GM18511 (cell line): ENCODE data around the gene SIGLEC15.
A peak's percentile ranks its signal among the peaks of the same experiment; 100 is the strongest.
"Not testable (repeated sequence)": the region's sequence is repeated elsewhere in the genome, so short reads cannot be mapped to it uniquely, and the experiment has no call there.

ENCODE experiments used
- ATAC-seq: cut with Tn5 transposase; IDR thresholded peaks from one replicate; pipeline ENCODE4 v1.9.1; 2021; ENCODE audit warnings: mild to moderate bottlenecking, moderate library complexity; ENCODE audit not compliant: unreplicated experiment

SIGLEC15 gene

GRCh38 chr18:45843019-45843418 is 17.5 kb downstream of the SIGLEC15 start:
- no peak for ATAC-seq

DNA sequence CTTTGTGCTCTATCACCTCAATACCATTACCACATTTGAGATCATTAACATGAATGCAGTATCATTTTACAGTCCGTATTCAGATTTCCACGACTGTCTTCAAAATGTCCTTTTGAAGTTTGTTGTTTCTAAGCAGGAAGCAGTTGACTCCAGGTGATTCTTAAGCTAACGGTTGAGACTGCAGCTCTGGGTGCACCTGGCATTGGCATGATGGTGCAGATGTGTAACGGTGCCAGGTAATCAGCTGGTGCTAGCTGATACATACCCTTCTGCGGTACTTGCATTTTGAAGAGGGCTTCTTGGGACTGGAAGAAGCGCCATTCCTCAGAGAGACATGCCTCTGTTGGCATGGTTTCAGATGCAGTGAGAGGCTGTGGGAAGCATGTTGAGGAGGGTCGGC is 19.5 kb downstream of the SIGLEC15 start:
- no peak for ATAC-seq

GRCh38 chr18:45845410-45845809 is 19.9 kb downstream of the SIGLEC15 start:
- no peak for ATAC-seq

- ATAC-seq, result no peak
These were observed 21.6 kb downstream of the SIGLEC15 start for GRCh38 chr18:45847119-45847518.

- ATAC-seq, result not testable (repeated sequence)
These were observed 23.2 kb downstream of the SIGLEC15 start for GRCh38 chr18:45848643-45849042.

DNA sequence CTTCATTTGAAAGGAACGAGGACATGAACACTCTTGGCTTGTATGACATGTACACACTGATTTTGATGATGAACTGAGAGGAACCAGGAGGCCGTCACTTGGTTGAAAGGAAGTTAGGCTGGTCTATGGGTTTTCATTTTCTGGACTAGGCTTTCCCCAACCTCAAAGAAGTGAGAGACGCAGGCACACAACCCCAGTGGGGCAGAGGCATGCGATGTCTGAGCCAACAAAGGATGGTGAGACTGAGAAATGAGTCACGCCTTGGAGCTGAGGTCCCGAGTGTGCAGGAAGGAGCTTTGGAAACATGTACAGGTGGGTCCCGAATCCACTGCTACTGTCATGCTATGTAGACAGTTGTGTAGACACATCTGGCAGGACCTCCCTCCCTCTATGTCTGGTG is 24.1 kb downstream of the SIGLEC15 start:
- ATAC-seq, result peak; percentile 49

DNA sequence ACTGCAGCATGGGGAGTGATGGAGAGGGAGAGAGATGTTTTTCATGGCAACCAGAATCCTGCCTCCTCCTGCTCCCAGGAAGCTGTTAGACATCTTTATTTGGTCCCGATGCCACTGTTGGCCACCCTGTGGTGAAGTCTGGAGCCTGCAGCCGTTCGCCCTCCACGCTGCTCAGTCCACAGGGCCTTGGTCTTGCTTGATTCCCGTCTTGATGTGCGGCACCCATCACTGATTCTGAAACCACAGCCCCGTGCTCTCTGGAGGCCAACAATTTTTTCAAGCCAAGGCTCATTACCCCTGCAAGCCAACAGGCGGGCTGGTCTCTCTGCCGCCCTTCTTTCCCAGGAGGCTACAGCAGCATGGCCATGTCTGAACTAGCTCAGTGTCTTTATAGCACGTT is 24.5 kb downstream of the SIGLEC15 start:
- peak; percentile 77 for ATAC-seq

DNA sequence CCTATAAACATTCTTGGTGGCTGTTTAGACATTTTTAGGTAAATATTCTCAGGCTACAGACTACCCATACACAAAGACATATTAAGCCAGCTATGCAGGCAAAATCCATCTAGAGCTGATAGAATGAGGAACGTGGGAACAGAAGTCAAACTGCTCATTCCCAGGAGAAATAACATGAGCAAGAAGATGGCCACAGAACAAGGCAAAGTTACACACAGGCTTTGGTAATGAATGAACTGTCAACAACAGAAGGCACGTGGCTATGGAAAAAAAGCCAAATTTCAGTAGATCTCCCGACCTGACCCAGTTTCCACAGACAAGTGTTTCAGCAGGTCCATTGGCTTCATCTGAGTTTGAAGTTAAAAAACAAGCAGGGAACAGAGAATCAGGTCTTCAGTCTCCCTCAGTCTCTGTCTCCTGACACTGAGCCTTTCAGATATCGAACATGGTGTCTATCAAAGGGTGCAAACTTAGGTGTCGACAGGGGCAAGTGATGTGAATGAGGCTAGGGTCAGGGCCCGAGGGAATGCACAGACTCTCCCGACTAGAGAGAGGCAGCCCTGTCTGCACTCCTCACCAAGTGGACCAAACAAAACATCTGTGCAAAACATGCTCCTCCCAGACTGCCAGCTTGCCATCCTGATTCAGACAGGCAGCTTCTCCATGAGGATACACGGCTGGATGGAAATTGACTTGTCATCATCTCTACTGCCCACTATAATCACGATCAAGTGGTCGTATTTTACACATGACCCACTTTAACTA is 25.9 kb downstream of the SIGLEC15 start:
- ATAC-seq, result no peak

DNA sequence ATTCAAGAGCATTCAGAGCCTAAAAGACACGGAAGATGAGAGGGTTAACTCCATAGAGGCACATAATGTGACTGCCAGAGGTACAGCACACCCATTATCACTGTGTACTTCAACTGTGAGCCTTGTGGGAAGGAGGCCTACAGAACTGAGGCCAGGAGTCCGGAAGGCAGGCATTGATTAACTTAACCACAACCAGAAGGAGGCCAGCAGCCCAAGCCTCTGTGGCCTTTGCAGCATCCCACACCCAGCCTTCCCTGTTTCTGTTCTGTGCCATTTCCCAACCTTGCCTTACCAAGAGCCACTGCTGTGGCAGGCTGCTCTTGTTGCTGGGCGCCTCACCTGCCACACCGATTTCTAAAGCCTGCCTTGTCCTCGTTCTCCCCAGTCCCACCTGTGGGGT is 27.2 kb downstream of the SIGLEC15 start:
- no peak for ATAC-seq

DNA sequence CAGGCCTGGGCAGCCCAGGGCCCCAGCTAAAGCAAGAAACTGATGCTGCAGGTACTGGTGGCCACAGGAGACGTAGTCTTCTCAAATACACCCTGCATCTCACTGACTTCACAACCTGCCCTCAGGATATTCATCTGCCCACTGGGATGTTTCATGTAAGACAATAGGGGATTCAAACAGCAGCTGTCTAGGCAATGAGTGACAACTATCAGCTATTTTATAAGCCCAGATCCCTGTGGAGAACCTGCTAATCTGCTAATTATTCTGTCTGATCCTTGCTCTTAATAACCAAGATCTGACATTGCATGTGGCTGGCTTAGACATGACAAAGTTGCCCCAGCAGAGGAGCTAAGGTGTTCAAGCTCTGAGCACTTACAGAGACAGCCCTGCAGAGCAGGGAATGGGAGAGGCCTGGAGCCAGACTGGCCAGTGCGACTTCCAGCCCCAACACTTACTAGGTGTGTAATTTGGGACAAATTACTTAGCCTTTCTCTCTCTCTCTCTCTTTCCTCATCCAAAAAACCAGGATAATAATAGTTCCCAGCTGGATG is 28.6 kb downstream of the SIGLEC15 start:
- ATAC-seq, result no peak

- no peak for ATAC-seq
These were observed 31.1 kb downstream of the SIGLEC15 start for GRCh38 chr18:45856531-45856930.

- ATAC-seq, result no peak
These were observed 33.9 kb downstream of the SIGLEC15 start for GRCh38 chr18:45859334-45859733.

DNA sequence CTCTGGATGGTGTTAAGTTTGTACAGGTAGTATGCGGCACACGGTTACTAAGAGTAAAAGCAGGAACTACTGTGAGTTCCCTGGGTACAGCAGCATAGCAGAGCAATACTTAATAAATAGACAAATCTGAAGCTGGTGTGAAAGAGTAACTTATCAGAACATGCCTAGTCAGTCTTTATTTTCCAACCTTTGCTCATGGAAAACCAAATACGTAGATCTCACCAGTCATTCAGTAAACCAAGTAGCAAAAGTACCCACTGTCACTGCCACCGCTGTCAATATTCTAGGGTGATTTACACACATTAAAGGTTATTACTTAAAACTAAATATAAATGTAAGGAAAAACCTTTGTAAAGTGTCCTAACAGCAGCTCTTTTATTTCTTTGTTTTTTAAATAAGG is 35.0 kb downstream of the SIGLEC15 start:
- no peak for ATAC-seq

DNA sequence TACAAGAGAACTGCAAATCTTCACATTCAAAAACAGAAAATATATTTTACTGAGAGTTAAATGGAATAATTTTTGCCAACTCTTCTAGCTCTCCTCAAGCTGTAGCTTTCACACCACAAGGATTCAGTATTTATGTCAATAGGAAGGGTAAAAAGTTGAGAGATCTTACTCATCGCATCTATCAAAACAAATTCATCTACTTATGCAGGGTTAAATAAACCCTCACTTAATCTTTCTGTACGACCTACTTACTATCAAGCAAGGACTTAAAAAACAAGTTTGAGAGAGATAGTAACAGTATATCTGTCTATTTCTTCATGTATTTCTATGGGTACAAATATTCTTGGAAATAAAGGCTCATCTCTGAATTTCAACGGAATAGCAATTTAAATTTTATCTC is 35.5 kb downstream of the SIGLEC15 start:
- ATAC-seq, result no peak

DNA sequence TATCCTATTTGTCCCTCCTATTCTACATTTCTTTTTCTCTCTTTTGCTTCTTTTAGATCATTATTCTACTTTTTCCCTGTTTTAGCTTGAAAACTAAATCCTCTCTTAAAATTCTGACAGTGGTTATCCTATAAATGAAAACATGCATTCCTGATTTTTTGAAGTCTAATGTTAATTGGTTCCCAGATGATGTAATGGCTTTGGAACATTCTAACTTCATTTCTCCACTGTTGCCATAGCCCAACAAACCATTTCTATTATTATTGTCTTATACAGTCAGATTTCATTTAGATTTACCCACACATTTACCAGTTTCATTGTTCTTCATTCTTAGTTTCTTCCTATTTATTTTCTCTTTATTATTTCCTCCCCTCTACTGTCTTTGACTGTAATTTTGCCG is 36.5 kb downstream of the SIGLEC15 start:
- ATAC-seq, result no peak

DNA sequence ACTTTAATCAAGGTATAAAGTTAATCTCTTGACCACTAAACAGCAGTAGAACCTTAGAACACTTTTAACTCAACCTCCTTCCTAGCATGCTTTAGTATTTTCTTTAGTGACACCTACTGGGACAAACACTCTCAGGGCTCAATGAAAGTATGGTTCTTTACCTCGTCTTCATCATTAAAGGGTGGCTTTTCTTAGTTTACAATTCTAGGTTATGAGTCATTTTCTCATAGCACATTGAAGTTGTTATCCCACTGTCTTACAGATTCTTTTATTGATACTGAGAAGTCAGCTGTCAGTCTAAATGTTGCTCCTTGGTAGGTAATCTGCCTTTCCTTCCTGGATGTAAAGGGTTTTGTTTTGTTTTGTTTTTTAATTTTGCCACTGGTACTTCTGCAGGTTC is 38.0 kb downstream of the SIGLEC15 start:
- no peak for ATAC-seq

- ATAC-seq, result no peak
These were observed 38.6 kb downstream of the SIGLEC15 start for GRCh38 chr18:45864081-45864480.

DNA sequence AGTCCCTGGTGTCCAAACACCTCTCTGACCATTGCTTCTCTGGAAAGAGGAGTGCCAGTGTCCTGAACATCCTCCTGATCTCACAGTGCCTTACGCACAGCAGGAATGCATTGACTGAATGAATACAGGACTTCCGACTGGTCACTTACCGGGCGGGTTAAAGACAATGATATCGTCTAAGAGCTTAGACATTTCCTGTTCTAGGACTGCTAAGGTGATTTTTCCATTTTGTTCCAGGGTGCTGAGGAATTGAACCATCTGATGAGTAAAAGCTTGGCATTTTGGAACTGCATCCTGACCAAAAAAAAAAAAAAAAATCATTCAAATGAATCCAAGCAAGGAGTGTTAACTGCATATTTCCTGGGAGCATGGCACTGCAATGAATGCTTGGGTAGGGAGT is 40.0 kb downstream of the SIGLEC15 start:
- ATAC-seq, result no peak

DNA sequence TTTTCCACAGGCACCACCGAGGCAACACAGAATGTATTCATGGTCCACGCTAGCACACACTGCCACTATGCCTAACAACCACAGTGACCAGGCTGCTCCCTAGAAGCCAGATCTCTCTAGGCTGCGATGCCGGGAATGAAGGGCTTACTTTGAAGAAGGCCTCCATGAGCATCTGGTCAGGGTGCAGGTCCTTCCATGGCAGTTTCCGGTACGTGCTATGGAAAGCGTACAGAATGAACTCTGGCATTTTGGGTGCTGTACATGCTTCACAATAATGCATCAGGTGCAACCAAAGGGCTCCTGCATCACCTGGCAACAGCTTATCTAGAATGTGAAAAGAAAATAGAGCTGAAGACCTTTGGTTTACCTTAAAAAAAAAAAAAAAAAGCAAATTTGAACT is 44.9 kb downstream of the SIGLEC15 start:
- ATAC-seq, result no peak

DNA sequence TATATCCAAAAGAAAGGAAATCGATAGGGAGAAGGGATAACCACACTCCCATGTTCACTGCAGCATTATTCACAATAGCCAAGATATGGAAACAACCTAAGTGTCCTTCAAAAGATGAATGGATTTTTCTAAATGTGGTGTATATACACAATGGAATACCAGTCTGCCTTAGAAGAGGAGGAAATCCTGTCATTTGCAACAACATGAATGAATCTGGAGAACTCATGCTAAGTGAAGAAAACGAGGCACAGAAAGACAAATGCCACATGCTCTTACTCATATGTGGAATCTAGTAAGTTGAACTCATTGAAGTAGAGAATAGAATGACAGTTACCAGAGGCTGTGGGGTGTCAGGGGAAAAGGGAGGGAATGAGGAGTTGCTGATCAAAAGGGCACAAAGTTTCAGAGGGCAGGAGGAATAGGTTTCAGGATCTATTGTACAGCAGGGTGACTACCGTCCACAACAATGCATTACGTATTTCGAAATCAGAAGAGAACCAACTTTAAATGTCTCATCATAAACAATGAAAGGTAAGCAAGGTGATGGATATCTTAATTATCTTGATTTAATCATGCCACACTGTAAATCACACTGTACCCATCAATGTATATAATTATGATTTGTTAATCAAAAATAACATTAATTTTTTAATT is 46.1 kb downstream of the SIGLEC15 start:
- ATAC-seq, result no peak

- peak; percentile 94 for ATAC-seq
These were observed 49.2 kb downstream of the SIGLEC15 start for GRCh38 chr18:45874491-45875184.

DNA sequence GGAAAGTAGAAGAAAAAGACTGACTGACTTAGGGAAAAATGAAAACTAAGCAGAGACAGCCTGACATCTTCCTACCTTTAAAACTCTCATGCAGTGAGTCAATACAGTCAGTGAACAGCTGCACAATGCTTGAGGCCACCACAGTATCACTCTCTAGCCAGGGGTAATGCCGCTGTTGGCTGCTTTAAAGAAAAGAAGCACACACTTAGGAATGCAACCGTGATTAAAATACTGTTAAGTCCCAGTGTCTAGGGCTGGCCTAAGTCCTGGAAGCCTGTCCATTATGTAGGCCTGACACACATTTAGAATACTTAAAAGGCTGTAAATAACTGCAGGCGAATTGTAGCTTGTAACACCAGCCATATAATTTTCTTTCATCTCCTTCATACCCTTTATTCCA is 50.7 kb downstream of the SIGLEC15 start:
- ATAC-seq, result no peak
